H1 (cell line): ENCODE data around the gene SLC11A1. TPM values are rescaled to one million over a fixed set of nuclear protein-coding genes. Genes with fewer than 3 reads are reported as not detected.

ENCODE experiments used
- CHD1 ChIP-seq: IDR thresholded peaks from 2 replicates; pipeline ENCODE4 v1.6.1; 2012; ENCODE audit warnings: low read depth, low read length, improper control_type of control experiment
- JUN ChIP-seq: IDR thresholded peaks from 2 replicates; pipeline ENCODE4 v1.6.1; 2011; ENCODE audit warnings: low read depth, mild to moderate bottlenecking, improper control_type of control experiment, low read length
- JUND ChIP-seq: IDR thresholded peaks from 2 replicates; pipeline ENCODE4 v1.6.1; 2011; ENCODE audit warnings: mild to moderate bottlenecking, improper control_type of control experiment, low read length
- NRF1 ChIP-seq: IDR thresholded peaks from 2 replicates; pipeline ENCODE4 v1.6.1; 2011; ENCODE audit warnings: mild to moderate bottlenecking, low read depth, low read length, improper control_type of control experiment
- POLR2A ChIP-seq, 2 experiments: IDR thresholded peaks; 1 replicate in 1 of 2; 2 replicates in 1 of 2; pipeline ENCODE4 v1.6.1; 2011; ENCODE audit warnings: low read depth in 2 of 2, low read length in 2 of 2, mild to moderate bottlenecking in 2 of 2; ENCODE audit errors: control extremely low read depth in 1 of 2
- SP2 ChIP-seq: IDR thresholded peaks from 2 replicates; pipeline ENCODE4 v1.6.1; 2012; ENCODE audit warnings: mild to moderate bottlenecking, low read length, inconsistent platforms
- polyA plus RNA-seq, 7 experiments: library from polyadenylated mRNA; depleted of rRNA in 3 of 7; stranded (reverse) in 5 of 7; unstranded in 2 of 7; fragments of >200 nt in 5 of 7; fragments of 200-250 nt in 2 of 7; gene quantifications; 1 replicate in 5 of 7; 2 replicates in 1 of 7; 4 replicates in 1 of 7; pipeline versions ENCODE4 v1.2.1 to v1.2.3, GENCODE V29; 2011 to 2013; ENCODE audit warnings: missing spikeins in 2 of 7, mixed read lengths in 2 of 7
- total RNA-seq: library from RNA; stranded (reverse); fragmentation: NEBNext Ultra II Directional; extraction: Animal tissue kit (Norgen Biotek cat#: 25700); gene quantifications from 2 replicates; pipeline ENCODE4 v1.2.1, GENCODE V29; 2021

The SLC11A1 gene
- total and polyA plus RNA-seq, 2 of the 8 experiments (the other 6 are each of a cell fraction or from before 2014, with no cell fraction given), result 0.20 to 0.43 TPM

GRCh38 chr2:218419630-218420216 lies 37.6 kb downstream of the SLC11A1 start (continued):
- TF ChIP-seq JUN (no peak), SP2 (no peak), CHD1 (no peak), POLR2A (IDR thresholded peaks at IDR 0.05; ENCODE audit: control extremely low read depth in 1 of 2, low read depth in 2 of 2, low read length in 2 of 2) (no peak), JUND (no peak), NRF1 (no peak)
